SIG-M5 treated with dmso at 0.1 percent for 504 hours (cell line): ENCODE measurements around the gene CCDC78.

Experiments
- DNase-seq: peaks from one replicate; lab custom pipeline; 2025; ENCODE audit not compliant: unreplicated experiment; lab: John Stamatoyannopoulos, UW

CCDC78 gene

DNA sequence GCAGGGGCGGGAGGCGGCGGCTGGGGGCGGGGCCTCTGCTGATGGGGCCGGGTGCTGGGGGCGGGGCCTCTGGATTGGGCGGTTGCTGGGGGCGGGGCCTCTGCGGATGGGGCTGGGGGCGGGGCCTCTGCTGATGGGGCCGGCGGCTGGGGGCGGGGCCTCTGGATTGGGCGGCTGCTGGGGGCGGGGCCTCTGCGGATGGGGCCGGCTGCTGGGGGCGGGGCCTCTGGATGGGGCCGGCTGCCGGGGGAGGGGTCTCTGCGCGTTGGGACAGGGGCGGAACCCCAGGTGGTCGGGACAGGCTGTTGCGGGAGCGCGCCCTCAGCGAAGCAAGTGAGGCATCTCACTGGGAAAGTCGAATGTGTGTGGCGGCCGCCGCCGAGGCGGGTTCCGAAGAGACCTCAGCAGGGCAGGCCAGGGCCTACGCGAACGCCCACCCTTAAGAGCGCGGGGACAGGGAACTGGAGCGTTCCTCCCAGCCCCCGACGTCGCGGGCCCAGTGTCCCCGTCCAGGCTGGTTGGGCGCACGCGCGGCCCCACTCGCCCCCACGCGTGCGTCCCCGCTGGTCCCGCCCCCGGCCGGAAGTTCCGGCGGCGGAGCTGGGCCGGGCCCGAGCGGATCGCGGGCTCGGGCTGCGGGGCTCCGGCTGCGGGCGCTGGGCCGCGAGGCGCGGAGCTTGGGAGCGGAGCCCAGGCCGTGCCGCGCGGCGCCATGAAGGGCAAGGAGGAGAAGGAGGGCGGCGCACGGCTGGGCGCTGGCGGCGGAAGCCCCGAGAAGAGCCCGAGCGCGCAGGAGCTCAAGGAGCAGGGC is 46.2 kb downstream of the CCDC78 start, which contains the start of gene STUB1:
Gene STUB1 (plus strand): TSS at position 597 of the 811 bp plus-strand sequence. CDS start 116 bp downstream, at position 713.
- peak; percentile 83 for DNase-seq

DNA sequence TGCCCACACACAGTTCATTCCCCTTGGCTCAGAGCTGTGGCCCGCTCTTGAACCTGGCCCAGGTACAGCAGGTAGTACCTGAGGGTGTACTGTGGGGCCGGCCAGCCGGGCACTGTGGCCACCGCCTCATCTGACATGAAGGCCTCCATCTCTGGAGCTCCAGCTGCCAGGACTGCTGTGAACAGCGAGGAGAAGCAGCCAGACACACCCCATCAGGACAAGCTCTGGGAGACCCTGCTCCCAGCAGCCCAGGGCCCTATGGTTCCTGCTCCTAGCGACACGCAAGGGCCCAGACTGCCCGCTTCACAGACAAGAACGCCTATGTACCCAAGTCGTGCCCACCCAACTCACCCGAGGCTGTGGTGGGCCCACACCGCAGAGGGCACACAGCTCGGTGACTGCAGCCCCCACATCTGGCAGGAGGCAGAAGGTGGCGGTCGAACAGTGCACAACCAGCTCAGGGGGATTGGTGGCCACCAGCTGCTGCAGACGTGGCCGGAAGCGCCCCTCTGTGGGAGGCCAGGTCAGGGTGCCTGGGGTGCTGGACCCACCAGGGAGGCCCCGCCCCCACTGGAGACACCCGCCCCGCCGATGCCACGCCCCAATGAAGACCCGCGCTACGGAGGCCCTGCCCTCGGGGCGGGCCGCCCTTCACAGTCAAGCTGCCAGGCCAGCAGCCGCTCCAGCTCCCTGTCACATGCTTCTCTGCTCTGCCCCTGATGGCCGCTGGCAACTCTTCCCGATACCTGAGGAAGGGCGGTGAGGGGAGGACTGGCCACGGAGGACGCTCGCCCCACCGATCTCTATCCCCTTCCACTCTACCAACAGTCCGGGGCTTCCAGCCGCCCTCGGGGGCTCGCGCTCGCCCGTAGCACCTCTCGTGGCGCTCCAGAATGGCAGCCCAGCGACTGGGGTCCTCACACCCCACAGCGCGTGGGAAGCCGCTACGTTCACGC is 47.1 kb downstream of the CCDC78 start:
- DNase-seq: peak; percentile 40

DNA sequence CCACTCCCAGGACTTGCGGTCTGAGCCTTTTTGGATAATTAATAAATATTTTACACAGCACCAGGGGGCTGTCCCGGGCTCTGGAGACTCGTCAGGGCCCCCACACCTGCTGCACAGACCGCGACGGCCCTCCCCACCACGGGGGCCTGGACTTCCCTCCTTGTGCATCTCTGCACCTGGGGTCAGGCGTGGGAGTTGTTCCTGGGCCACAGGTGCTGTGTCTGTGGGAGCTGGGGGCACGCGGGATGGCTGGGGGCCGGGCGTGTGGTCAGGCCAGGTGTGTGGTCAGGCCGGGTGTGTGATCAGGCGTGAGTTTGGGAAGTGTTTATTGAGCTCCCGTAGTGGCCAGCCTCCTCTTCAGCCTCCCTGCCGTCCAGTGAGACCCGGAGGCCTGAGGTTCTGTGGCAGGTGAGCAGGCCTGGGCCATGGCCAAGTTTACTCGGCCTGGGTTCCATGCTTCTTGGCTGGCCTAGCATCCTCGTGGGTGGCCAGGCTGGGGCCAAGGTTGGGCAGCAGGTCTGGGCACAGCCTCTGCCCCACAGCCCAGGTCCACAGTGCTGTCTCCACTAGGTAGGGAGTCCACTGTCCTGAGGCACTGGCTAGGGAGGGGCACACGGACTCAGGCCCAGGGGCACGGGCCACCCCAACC is 47.9 kb downstream of the CCDC78 start:
- DNase-seq: no peak

DNA sequence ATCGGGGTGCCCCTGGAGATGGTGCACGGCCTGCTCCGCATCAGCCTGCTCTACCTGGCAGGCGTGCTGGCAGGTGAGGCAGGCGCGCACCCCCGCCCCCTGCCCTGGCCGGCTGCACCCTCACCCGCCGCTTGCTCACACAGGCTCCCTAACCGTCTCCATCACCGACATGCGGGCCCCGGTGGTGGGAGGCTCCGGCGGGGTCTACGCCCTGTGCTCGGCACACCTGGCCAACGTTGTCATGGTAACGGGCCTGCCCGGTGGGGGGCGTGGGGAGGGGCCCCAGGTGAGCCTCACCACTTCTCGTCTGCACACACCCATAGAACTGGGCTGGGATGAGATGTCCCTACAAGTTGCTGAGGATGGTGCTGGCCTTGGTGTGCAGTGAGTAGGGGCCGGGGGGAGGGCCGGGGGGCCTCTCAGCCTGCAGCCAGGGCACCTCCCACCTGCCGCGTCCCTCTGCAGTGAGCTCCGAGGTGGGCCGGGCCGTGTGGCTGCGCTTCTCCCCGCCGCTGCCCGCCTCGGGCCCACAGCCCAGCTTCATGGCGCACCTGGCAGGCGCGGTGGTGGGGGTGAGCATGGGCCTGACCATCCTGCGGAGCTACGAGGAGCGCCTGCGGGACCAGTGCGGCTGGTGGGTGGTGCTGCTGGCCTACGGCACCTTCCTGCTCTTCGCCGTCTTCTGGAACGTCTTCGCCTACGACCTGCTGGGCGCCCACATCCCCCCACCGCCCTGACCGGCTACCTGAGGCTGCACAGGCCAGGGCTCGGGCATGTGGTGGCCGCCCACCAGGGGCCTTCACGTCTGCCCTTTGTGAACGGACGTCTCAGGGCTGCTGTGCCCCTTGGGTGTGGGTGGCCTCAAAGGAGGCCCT is 48.7 kb downstream of the CCDC78 start:
- DNase-seq: no peak

DNA sequence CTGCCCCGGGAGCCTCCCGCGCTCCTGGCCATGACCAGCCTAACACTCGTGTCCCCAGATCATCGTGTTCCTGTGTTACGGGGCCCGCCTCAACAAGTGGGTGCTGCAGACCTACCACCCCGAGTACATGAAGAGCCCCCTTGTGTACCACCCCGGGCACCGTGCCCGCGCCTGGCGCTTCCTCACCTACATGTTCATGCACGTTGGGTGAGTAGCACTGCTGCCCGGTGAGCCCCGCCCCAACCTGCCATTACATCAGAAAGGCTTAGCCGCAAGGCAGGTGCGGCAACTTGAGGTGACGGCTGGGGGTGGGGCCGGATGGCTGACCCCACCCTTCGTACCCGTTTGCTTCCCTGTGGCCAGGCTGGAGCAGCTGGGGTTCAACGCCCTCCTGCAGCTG is 49.3 kb downstream of the CCDC78 start:
- no peak for DNase-seq

DNA sequence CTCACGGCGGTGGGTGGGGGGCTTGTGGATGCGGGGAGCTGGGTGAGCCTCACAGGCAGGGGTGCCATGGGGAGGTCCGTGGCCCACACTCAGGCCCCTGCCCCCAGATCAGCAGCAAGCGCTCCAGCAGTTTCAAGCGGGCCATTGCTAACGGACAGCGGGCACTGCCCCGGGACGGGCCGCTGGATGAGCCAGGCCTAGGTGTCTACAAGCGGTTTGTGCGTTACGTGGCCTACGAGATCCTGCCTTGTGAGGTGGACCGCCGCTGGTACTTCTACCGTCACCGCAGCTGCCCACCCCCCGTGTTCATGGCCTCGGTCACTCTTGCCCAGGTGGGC is 49.7 kb downstream of the CCDC78 start:
- no peak for DNase-seq

DNA sequence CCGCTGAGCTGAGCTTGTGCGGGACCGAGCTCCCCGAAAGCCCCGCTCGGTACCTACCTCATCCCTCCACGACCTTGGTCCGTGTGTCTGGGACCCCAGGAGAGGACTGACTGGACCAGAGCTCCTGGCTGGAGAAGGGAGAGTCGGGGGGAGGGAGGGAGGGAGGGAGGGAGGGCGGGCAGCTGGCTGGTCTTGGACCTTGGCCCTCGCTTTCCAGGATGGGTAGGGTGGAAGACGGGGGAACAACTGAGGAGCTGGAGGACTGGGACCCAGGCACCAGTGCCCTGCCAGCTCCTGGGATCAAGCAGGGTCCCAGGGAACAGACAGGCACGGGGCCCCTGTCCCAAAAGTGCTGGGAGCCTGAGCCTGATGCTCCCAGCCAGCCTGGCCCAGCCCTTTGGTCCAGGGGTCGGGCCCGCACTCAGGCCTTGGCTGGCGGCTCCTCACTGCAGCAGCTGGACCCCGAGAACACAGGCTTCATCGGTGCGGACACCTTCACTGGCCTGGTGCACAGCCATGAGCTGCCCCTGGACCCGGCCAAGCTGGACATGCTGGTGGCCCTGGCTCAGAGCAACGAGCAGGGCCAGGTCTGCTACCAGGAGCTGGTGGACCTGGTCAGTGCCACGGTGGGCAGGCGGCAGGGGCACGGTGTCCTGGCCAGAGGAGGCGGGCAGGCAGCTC is 50.2 kb downstream of the CCDC78 start:
- DNase-seq: no peak

DNA sequence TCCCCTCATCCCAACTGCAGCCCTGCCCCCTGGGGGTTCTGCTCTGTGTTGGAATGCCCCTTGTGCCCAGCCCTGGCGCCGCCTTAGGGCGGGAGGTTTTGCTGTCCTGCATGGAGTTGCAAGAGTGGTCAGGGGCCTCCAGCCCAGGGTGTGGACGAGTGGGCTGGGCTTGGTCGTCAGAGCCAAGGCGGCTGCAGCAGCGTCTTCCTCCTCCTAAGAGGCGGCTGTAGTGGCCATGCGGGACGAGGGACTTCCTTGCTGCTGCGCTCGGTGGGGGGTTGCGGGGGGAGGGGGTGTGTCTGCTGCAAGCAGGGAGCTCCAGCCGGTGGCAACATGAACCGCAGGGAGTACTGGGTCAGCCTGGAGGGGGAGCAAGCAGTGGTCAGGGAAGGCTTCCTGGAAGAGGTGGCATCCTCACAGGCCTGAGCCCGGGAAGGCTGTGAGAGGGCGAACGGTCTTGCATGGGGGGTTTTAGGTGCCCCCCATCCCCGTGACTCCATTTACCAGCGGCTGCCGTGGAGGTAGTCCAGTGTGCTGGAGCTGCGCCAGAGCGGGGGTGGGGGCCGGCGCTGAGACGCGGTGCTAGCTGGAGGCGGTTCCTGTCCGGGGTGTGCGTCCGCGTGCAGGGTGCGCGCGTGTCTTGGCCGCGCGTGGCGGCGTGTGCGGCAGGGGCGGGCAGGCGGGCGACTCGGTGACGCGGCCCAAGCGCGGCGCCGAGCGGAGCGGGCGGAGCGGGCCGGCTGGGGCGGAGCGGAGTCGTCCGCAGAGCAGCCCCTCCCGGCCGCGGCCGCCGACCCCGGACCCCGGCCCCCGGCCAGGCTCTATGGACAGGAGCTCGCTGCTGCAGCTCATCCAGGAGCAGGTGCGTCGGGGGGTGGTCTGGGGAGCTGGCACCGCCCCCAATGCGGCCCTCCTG is 51.0 kb downstream of the CCDC78 start, which contains the start of gene RHBDL1:
Gene RHBDL1 (plus strand): TSS at position 704 of the 916 bp plus-strand sequence. CDS start 120 bp downstream, at position 824.
- no peak for DNase-seq

DNA sequence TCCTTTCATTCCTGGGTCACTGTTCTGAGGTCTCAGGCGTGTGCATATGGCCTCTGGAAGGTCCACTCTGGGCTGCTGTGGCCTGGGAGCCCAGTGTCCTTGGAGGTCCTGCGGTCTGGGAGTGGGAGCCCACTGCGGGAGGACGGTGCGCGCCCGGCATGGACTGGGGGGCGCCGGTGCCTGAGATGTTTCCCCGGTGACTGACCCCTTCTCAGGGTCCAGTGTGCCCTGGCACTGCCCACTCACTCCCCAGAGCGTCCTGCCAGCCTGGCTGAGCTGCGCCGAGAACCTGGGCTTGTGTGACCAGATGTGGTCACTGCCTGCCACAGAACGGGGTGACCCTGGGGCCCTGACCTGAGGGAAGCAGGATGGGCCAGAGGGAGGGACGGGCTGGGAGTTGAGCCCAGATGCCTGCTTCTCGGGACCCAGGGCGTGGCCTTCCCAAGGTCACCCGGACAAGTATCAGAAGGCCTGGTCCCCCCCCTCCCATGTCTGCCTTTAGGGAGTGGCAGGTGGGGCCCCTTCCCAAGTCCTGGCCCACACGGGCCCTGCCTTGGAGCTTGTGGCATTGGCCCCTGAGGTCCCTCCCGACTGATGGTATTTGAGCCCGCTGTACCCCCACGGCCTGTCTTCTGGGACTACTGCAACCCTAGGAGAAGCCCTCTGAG is 51.9 kb downstream of the CCDC78 start:
- no peak for DNase-seq

DNA sequence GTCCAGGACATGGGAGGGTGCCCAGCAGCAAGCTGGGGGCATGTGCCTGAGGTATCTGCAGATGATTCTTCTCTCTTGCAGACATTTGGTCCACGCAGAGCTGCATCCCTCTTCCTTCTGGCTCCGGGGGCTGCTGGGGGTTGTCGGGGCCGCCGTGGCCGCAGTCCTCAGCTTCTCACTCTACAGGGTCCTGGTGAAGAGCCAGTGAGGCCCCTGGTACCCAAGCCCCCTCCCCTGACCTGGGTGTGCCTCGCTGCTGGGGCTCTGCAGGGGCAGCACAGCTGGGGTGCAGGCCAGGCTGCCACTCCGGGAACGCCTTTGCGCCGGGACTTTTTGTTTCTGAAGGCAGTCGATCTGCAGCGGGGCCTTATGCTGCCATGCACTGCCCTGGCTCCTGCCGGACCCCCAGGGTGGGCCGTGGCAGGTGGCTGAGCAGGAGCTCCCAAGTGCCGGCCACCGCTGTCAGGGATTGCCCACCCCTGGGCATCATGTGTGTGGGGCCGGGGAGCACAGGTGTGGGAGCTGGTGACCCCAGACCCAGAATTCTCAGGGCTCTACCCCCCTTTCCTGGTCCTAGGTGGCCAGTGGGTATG is 52.7 kb downstream of the CCDC78 start:
- no peak for DNase-seq

DNA sequence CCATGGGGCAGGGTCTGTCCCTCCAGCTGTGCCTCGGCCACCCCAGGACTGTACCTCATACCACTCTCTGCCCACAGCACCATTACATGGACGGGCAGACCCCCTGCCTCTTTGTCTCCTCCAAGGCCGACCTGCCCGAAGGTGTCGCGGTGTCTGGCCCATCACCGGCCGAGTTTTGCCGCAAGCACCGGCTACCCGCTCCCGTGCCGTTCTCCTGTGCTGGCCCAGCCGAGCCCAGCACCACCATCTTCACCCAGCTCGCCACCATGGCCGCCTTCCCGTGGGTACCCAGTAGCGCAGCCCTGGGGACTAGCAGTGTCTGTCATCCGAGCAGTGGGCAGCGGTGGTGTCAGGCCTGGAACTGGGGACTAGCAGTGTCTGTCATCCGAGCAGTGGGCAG is 53.4 kb downstream of the CCDC78 start:
- no peak for DNase-seq
